Effector CD8-positive, alpha-beta T cell (primary cell): ENCODE data around the gene PRDM15.
"Not testable (repeated sequence)": the region's sequence is repeated elsewhere in the genome, so short reads cannot be mapped to it uniquely, and the experiment has no call there.

ENCODE experiments used
- DNase-seq: peaks from one replicate; lab custom pipeline; 2025; lab: John Stamatoyannopoulos, UW

The PRDM15 gene

DNA sequence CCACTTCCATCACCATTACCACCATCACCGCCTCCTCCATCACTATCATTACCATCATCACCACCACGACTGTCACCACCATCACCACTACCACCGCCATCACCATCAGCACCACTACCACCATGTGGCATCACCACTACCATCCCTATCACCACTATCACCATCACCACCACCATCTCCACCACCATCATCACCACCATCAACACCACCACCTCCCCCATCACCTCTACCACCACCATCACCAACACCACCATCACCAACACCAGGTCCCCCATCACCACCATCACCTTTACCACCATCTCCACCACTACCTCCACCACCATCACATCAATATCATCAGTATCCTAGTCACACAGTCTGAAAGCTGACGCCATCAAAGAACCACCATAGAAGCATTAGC lies 72.4 kb downstream of the PRDM15 start:
- DNase-seq = no peak

DNA sequence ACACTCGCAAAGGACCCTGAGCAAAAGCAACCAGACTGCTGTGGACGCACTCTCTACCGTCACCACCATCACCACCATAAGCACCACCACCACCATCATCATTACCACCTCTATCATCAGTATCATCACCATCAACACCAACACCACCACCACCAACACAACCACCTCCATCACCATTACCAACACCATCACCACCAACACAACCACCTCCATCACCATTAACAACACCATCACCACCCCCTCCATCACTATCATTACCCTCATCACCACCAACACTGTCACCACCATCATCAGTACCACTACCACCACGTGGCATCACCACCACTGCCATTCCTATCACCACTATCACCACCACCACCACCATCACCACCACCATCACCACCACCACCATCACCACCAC lies 73.5 kb downstream of the PRDM15 start:
- no peak for DNase-seq

- DNase-seq = no peak
Observed at GRCh38 chr21:41805038-41805437, 74.1 kb downstream of the PRDM15 start.

DNA sequence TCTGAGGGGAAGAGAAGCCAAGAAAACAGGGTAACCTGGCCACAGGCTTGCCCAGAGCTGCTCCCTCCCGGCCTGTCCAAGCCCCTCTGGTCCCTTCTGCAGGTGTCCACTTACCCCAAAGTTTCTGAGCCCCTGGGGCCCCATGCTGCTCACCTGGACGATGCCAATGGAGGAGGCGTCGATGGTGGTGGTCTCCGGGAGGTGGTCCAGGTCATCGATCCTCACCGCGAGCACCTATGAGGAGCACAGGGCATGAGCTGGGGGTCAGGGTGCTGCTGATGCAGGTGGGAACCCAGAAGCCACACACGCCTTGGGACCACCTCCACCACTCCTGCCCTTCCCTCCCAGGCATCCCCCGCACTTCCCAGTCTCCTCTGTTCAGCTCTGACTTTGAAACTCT lies 74.8 kb downstream of the PRDM15 start:
- no peak for DNase-seq

- DNase-seq = no peak
Observed at GRCh38 chr21:41803316-41803715, 75.8 kb downstream of the PRDM15 start.

DNA sequence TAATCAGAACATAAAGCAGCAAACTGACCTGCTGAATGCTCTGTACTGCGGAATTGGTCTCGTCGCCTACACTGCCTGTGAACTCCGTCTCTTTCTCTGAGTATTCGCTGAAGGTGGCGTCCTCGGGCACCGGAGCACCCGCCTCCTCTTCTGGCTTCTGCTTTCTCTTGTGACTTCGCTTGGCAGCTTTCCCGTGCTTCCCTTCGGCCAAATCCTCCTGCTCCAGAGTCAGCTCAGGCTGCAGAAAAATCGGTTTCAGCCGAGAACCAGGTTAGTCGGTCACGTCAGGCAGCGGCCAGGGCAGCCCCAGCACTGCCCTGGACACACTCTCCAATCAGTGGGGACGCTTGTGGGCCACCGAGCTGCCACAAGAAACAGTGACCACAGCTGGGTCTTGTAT lies 76.5 kb downstream of the PRDM15 start:
- no peak for DNase-seq

DNA sequence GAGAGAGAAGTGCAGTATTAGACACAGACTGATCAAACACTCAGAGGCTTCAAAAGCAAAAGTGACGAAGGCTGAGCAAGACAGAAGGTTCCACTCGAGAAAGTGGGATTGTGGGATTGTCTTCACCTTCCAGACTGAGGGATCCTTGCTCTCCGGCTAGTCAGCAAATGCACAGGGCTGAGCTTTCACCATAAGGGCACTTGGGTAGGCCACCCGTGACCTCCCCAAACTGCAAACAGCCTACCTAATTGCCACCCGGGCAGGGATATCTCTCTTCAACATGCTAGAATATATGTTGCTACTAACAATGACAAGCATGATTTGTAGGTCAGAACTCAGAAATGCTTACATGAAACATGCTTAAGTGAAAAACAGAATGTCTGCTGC lies 77.0 kb downstream of the PRDM15 start:
- DNase-seq = no peak

- no peak for DNase-seq
Observed at GRCh38 chr21:41801321-41802197, 77.6 kb downstream of the PRDM15 start.

GRCh38 chr21:41800425-41801320 lies 78.5 kb downstream of the PRDM15 start:
- DNase-seq = no peak

DNA sequence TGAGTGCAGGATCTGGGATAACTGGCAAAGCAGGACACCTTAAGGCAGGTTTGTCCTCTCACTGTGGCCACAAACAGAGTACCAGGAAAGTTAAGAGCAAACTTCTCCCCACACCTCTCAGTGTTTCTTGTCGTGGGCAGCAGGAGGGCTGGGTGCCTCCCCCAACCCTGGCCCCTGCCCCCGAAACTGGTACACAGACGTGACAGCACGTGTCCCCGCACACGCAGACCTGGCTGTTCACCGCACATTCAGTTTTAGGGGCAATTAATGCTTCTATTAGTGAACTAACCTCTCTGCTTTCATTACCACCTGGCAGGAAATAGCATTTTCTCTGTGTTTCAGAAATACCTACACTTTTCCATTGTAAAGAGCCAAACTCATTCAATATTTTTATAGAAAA lies 79.4 kb downstream of the PRDM15 start:
- no peak for DNase-seq

GRCh38 chr21:41798326-41798725 lies 80.8 kb downstream of the PRDM15 start:
- no peak for DNase-seq

- no peak for DNase-seq
Observed at GRCh38 chr21:41796476-41797080, 82.6 kb downstream of the PRDM15 start.

DNA sequence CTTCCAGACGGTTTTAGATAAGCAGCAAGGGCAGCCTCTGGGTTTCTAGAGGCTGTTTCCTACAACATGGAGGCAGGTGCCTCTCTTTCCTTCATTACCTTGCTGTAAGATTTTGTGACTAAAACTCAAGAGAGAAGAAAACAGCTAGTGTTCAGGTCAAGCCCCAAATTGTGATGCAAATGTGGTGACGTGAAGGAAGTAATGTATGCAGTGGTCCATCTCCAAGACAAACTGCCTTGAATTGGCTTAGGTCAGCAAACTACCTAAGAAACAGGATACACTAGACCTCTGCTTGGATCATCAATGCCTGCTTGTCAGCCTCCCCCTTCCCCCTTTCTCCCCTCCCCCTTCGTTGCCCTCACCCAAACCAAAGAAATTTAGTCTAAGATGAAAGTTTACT lies 83.4 kb downstream of the PRDM15 start:
- DNase-seq = no peak

- no peak for DNase-seq
Observed at GRCh38 chr21:41794600-41794999, 84.5 kb downstream of the PRDM15 start.

DNA sequence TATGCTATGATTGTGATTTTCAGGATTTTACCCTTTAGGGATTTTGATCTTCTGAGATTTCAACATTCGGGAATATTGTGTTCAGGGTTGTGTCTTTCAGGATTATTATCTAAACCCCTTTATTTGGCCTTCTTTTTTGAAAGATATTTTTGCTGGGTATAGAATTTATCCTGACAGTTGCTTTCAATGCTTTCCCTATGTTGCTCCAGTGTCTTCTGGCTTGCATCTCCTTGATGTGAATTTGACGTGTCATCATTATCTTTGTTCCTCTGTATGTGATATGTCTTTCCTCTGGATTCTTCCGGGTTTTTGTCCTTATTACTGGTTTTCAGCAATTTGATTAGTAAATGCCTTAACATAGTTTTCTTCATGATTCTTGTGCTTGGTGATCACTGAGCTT lies 86.4 kb downstream of the PRDM15 start:
- no peak for DNase-seq

DNA sequence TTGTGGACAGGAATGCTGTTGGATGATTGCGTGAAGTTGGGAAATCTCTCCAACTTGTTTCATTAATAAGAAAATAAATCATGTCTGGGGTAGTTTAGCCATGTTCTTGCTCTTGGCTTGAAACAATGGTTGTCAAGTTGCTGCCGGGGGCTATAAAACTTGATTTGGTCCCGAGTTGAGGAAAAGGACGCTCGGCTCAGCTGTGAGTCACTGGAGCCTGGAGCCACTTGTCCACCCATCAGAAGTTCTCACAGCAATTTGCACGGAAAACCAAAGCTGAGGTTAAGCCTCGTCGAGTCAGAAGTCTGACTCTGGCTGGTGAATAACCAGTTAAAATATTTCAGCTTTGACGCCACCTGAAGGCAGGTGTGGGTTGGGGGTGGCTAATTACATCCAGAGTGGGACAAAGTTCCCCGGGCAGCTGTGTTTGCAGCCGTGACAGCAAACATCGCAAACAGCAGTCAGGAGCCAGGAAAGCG lies 92.6 kb downstream of the PRDM15 start:
- DNase-seq = no peak

DNA sequence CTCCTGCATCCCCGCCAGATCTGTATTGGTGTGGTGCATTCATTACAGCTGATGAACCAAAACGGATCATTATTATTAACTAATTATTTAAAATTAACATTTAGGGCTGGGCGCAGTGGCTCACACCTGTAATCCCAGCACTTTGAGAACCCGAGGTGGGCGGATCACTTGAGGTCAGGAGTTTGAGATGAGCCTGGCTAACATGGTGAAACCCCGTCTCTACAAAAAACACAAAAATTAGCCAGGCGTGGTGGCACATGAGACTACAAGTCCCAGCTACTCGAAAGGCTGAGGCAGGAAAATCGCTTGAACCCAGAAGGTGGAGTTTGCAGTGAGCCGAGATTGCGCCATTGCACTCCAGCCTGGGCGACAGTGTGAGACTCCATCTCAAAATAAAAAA lies 93.9 kb downstream of the PRDM15 start:
- DNase-seq = not testable (repeated sequence)

DNA sequence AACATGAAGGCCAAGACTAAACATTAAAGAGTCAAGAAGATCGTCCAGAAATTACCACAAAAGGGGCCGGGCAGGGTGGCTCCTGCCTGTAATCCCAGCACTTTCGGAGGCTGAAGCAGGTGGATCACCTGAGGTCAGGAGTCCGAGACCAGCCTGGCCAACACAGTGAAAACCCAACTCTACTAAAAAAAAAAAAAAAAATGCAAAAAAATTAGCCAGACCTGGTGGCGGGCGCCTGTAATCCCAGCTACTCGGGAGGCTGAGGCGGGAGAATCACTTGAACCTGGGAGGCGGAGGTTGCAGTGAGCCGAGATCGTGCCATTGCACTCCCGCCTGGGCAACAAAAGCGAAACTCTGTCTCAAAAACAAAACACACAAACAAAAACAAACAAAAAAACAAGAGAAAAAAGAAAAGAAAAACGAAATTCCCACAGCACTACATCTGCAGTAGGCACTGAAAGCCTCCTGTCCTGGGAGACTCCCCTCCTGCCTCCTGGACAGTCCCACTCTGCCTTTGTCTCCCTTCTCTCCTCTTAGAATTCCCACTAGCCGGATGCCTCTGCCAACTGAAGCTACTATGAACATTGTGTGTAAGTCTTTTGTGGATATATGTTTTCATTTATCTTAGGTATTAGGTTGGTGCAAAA lies 94.6 kb downstream of the PRDM15 start:
- DNase-seq = no peak

GRCh38 chr21:41783476-41784180 lies 95.5 kb downstream of the PRDM15 start:
- no peak for DNase-seq

DNA sequence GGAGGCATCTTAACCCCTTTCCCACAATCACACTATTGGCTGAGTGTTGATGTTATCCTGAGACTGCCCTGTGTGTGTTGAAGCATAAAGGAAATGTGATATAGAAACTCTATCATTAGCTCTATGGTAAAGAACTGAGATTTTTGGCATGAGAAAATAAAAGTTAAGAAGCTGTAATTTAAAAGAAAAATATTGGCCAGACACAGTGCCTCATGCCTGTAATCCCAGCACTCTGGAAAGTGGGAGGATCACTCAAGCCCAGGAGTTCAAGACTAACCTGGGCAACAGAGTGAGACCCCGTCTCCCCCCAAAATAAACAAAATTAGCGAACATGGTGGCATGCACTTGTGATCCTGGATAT lies 98.1 kb downstream of the PRDM15 start:
- no peak for DNase-seq

- DNase-seq = no peak
Observed at GRCh38 chr21:41780337-41781049, 98.7 kb downstream of the PRDM15 start.
